Ascending aorta (tissue), 2 donors: Measurements from ENCODE around the gene CTDSP1. TPM values are rescaled to one million over a fixed set of nuclear protein-coding genes. Genes with fewer than 3 reads are reported as not detected.

Experiments used
- DNase-seq, 2 donors: peaks; one replicate each; pipeline ENCODE4 v3.0.0-alpha.2; 2019; ENCODE audit warnings: low spot score in 2 of 2
- H3K27ac ChIP-seq, 2 donors: fragments of 200-600 bp; sonication (generic); one replicate each; pipeline ENCODE4 v1.5.1; 2016 to 2017; ENCODE audit warnings: mild to moderate bottlenecking in 1 of 2
- H3K27me3 ChIP-seq: fragments of 200-600 bp; sonication (generic); one replicate; pipeline ENCODE4 v1.5.1; 2017
- H3K36me3 ChIP-seq, 2 donors: fragments of 200-600 bp; sonication (generic); one replicate each; pipeline ENCODE4 v1.5.1; 2016
- H3K4me1 ChIP-seq, 2 donors: fragments of 200-600 bp; sonication (generic); one replicate each; pipeline ENCODE4 v1.5.1; 2016 to 2017; ENCODE audit warnings: mild to moderate bottlenecking in 1 of 2
- H3K4me3 ChIP-seq, 2 donors: fragments of 200-600 bp; sonication (generic); one replicate each; pipeline ENCODE4 v1.5.1; 2016 to 2017; ENCODE audit warnings: mild to moderate bottlenecking in 1 of 2
- H3K9me3 ChIP-seq, 2 donors: fragments of 200-600 bp; sonication (generic); one replicate each; pipeline ENCODE4 v1.5.1; 2016
- CTCF ChIP-seq, 3 experiments: fragments of 200-600 bp in 2 of 3; fragments of 450-650 bp in 1 of 3; sonication (generic) in 2 of 3; IDR thresholded peaks; one replicate each; pipeline ENCODE4 v1.5.1; 2016 to 2019; ENCODE audit warnings: antibody characterized with exemption in 3 of 3, mild to moderate bottlenecking in 1 of 3, moderate library complexity in 1 of 3
- intact Hi-C: fragments of 100-400 bp; cut with DNase I; formaldehyde crosslinking; loops from one replicate; pipeline ENCODE4 v1.15.1; 2023
- total RNA-seq: library from RNA; depleted of rRNA; stranded (reverse); fragments of >200 nt; gene quantifications from one replicate; pipeline ENCODE4 v1.1.0, GENCODE V29; 2016

The CTDSP1 gene
- total RNA-seq, 1 donor from 2014 or later: 144 TPM

- Histone ChIP-seq H3K4me1 (peaks cover 0 to 29% of the 10 kb centered on the region in 2 donors), H3K27ac (peak overlapping the region; percentile 88 to 94), H3K27me3 (no peaks in the 10 kb centered on the region), H3K9me3 (no peaks in the 10 kb centered on the region), H3K36me3 (peaks cover 22 to 24% of the 10 kb centered on the region in 2 donors), H3K4me3 (peak overlapping the region in 1 of 2 donors; percentile 65)
- TF ChIP-seq CTCF (IDR thresholded peaks at IDR 0.05): no peak
- DNase-seq: no peak
- intact Hi-C loops: loop anchor here (2.0 kb wide), 2 partner anchors 59 to 191 kb away; partner anchors contain the start of gene ARPC2
Measured at GRCh38 chr2:218407717-218408116, 8.0 kb downstream of the CTDSP1 start.

- Histone ChIP-seq H3K27ac (no peak overlapping the region), H3K9me3 (no peaks in the 10 kb centered on the region), H3K36me3 (no peaks in the 10 kb centered on the region), H3K27me3 (no peaks in the 10 kb centered on the region), H3K4me1 (no peaks in the 10 kb centered on the region), H3K4me3 (no peak overlapping the region)
- TF ChIP-seq CTCF (IDR thresholded peaks at IDR 0.05): no peak
- no peak for DNase-seq
- intact Hi-C loops: no loop called here
Measured at GRCh38 chr2:218418321-218418716, 18.7 kb downstream of the CTDSP1 start.

- Histone ChIP-seq H3K27ac (no peak within 1 kb of the TSS), H3K36me3 (no peaks in the 10 kb centered on the region), H3K4me1 (no peaks in the 10 kb centered on the region), H3K4me3 (no peak within 1 kb of the TSS), H3K27me3 (no peaks in the 10 kb centered on the region), H3K9me3 (no peaks in the 10 kb centered on the region)
- no peak for TF ChIP-seq CTCF (IDR thresholded peaks at IDR 0.05)
- intact Hi-C loops: no loop called here
- DNase-seq: no peak
Measured at GRCh38 chr2:218418717-218419458, 19.2 kb downstream of the CTDSP1 start, which contains the start of gene VIL1. Gene VIL1 (plus strand): TSS chr2:218419123. CDS start chr2:218423779, 4,656 bp downstream.

- no peak overlapping the region for H3K4me3 ChIP-seq
- H3K27ac ChIP-seq: no peak overlapping the region
- intact Hi-C loops: no loop called here
- H3K27me3 ChIP-seq: no peaks in the 10 kb centered on the region
- H3K36me3 ChIP-seq: no peaks in the 10 kb centered on the region
- H3K4me1 ChIP-seq: no peaks in the 10 kb centered on the region
- no peak for TF ChIP-seq CTCF (IDR thresholded peaks at IDR 0.05)
- H3K9me3 ChIP-seq: no peaks in the 10 kb centered on the region
- no peak for DNase-seq
Measured at GRCh38 chr2:218419630-218420216, 20.1 kb downstream of the CTDSP1 start.

DNA sequence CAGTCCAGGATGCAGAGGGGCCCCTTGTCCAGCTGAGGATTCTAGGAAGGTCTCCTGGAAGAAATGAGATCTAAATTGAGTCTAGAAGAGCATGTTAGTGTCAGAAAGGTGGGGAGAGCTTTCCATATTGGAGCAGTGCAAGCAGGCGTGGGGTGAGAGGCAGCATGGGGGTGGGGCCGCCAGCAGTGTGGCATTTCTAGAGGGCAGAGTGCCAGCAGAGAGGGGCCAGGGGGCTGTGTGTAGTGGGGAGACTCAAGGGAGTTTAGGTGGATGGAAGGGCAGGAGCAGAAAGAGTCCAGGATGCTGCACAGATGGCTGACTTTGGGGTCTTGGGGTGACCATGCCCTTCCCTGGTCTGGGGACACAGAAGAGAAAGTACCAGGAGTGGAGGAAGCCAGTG lies 21.4 kb downstream of the CTDSP1 start:
- intact Hi-C loops: no loop called here
- H3K27me3 ChIP-seq: no peaks in the 10 kb centered on the region
- no peaks in the 10 kb centered on the region for H3K4me1 ChIP-seq
- no peak overlapping the region for H3K4me3 ChIP-seq
- no peaks in the 10 kb centered on the region for H3K9me3 ChIP-seq
- no peak overlapping the region for H3K27ac ChIP-seq
- TF ChIP-seq CTCF (IDR thresholded peaks at IDR 0.05): no peak
- DNase-seq: no peak
- no peaks in the 10 kb centered on the region for H3K36me3 ChIP-seq
